Measurements from ENCODE around the gene ING2.

- no peak for TF ChIP-seq CTCF (IDR thresholded peaks at IDR 0.05; ENCODE audit: low read length)
- no peak for TF ChIP-seq EZH2phosphoT487 (IDR thresholded peaks at IDR 0.05; ENCODE audit: low read length)
These were observed 9.7 kb upstream of the ING2 start for GRCh38 chr4:183495184-183495583.
